GM12878 (cell line): ENCODE results near the gene SFXN5. TPM values are rescaled to one million over a fixed set of nuclear protein-coding genes. Genes with fewer than 3 reads are reported as not detected.

ENCODE experiments used
- ATAC-seq: fragments of 200-7000 bp; cut with Tn5 transposase; 3 replicates; pipeline ENCODE4 v1.9.1; 2020; ENCODE audit warnings: mild to moderate bottlenecking, moderate library complexity
- BruUV-seq: library from RNA; stranded (reverse); fragments of 400-500 nt; replicated peaks from 2 replicates; lab custom pipeline; 2021; lab: Mats Ljungman, UMichigan
- CTCF ChIA-PET: fragments of 300-600 bp; sonication (Branson Sonifier 250); formaldehyde crosslinking; extraction: SDS; loops from one replicate; lab custom pipeline; 2021; ENCODE audit warnings: inconsistent platforms; lab: Yijun Ruan, JAX
- POLR2A ChIA-PET: fragments of 350-600 bp; formaldehyde crosslinking; extraction: SDS; loops from one replicate; lab custom pipeline; 2021; ENCODE audit warnings: inconsistent platforms; lab: Charles Lee
- RAD21 ChIA-PET: fragments of 300-600 bp; sonication (Branson Sonifier 250); formaldehyde crosslinking; loops from one replicate; lab custom pipeline; 2023; ENCODE audit warnings: antibody characterized with exemption; ENCODE audit not compliant: unreplicated experiment; lab: Charles Lee
- SMC1A ChIA-PET: fragments of 300-600 bp; sonication (Branson Sonifier 250); formaldehyde crosslinking; loops from one replicate; lab custom pipeline; 2023; ENCODE audit not compliant: unreplicated experiment, uncharacterized antibody; lab: Charles Lee
- DNase-seq: peaks from one replicate; pipeline ENCODE4 v3.0.0-alpha.2; 2011; ENCODE audit warnings: low read depth, low spot score
- FAIRE-seq: peaks from 3 replicates; lab custom pipeline; 2011; peaks lifted over from hg19 to GRCh38; lab: Jason Lieb, UNC
- H2AFZ ChIP-seq: 2 replicates; pipeline ENCODE4 v1.6.0; 2011; ENCODE audit warnings: low read depth, low read length, control low read depth; ENCODE audit not compliant: control insufficient read depth
- H3K27ac ChIP-seq: 2 replicates; pipeline ENCODE4 v1.5.1; 2011; ENCODE audit warnings: control low read depth; ENCODE audit not compliant: control insufficient read depth, insufficient read depth
- H3K27me3 ChIP-seq, 2 experiments: replicated peaks in 1 of 2; 2 replicates each; pipeline versions ENCODE4 v1.6.0 to v1.6.1; 2011; ENCODE audit warnings: low read length in 1 of 2; ENCODE audit not compliant: control insufficient read depth in 2 of 2, insufficient read depth in 2 of 2
- H3K36me3 ChIP-seq, 2 experiments: 2 replicates each; pipeline ENCODE4 v1.5.1; 2011; ENCODE audit warnings: low read length in 1 of 2; ENCODE audit not compliant: control insufficient read depth in 2 of 2, insufficient read depth in 2 of 2
- H3K4me1 ChIP-seq: 2 replicates; pipeline ENCODE4 v1.6.1; 2011; ENCODE audit warnings: mild to moderate bottlenecking, low read length, moderate library complexity, mixed read lengths; ENCODE audit not compliant: control insufficient read depth, insufficient read depth
- H3K4me2 ChIP-seq: 2 replicates; pipeline ENCODE4 v1.6.0; 2011; ENCODE audit warnings: control low read depth; ENCODE audit not compliant: control insufficient read depth, insufficient read depth
- H3K4me3 ChIP-seq: fragments of 200-600 bp; sonication (generic); 2 replicates; pipeline ENCODE4 v1.5.1; 2016
- H3K79me2 ChIP-seq: 2 replicates; pipeline ENCODE4 v1.6.0; 2011; ENCODE audit warnings: low read length; ENCODE audit not compliant: control insufficient read depth, insufficient read depth
- H3K9ac ChIP-seq: 2 replicates; pipeline ENCODE4 v1.8.0; 2011; ENCODE audit warnings: low read length, control low read depth, mixed read lengths; ENCODE audit not compliant: control insufficient read depth, insufficient read depth
- H3K9me3 ChIP-seq: replicated peaks from 3 replicates; pipeline ENCODE4 v1.5.1; 2011; ENCODE audit warnings: mild to moderate bottlenecking, low read length; ENCODE audit not compliant: control insufficient read depth, insufficient read depth
- H4K20me1 ChIP-seq: 2 replicates; pipeline ENCODE4 v1.6.0; 2011; ENCODE audit not compliant: control insufficient read depth, insufficient read depth
- CEBPB ChIP-seq, 2 experiments: fragments of 150-350 bp in 1 of 2; IDR thresholded peaks; 2 replicates each; pipeline ENCODE4 v1.6.1; 2012 to 2014; ENCODE audit warnings: low read depth in 2 of 2, low read length in 2 of 2, borderline replicate concordance in 1 of 2, inconsistent platforms in 1 of 2
- E2F4 ChIP-seq: IDR thresholded peaks from 2 replicates; pipeline ENCODE4 v1.6.1; 2012; ENCODE audit warnings: low read depth, low read length, improper control_type of control experiment
- EGR1 ChIP-seq, 2 experiments: IDR thresholded peaks; 1 replicate in 1 of 2; 2 replicates in 1 of 2; pipeline ENCODE4 v1.6.1; 2011 to 2012; ENCODE audit warnings: low read depth in 2 of 2, low read length in 2 of 2, borderline replicate concordance in 1 of 2, mild to moderate bottlenecking in 1 of 2, moderate library complexity in 1 of 2
- IRF5 ChIP-seq: fragments of 450-650 bp; IDR thresholded peaks from 2 replicates; pipeline ENCODE4 v1.6.1; 2017; ENCODE audit warnings: borderline replicate concordance
- MEF2B ChIP-seq: fragments of 450-650 bp; IDR thresholded peaks from 2 replicates; pipeline ENCODE4 v1.6.1; 2018; ENCODE audit warnings: mild to moderate bottlenecking, moderate library complexity; ENCODE audit not compliant: partially characterized antibody, poor library complexity, severe bottlenecking
- MYC ChIP-seq: IDR thresholded peaks from 2 replicates; pipeline ENCODE4 v1.6.1; 2011; ENCODE audit warnings: mild to moderate bottlenecking, low read length, moderate library complexity, inconsistent platforms; ENCODE audit not compliant: insufficient read depth, insufficient replicate concordance, insufficient read length, severe bottlenecking
- SREBF1 ChIP-seq: IDR thresholded peaks from 2 replicates; pipeline ENCODE4 v1.6.1; 2012; ENCODE audit warnings: mild to moderate bottlenecking, low read length
- TARDBP ChIP-seq: IDR thresholded peaks from 2 replicates; pipeline ENCODE4 v1.6.1; 2016; ENCODE audit warnings: borderline replicate concordance
- WGBS: methylation state at CpG from one replicate; pipeline ENCODE4 v1.1.6; 2016; ENCODE audit warnings: low lambda C conversion rate; ENCODE audit not compliant: insufficient replicate concordance, insufficient coverage; ENCODE audit errors: missing lambda C conversion rate; 5-methylcytosine and 5-hydroxymethylcytosine counted together
- in situ Hi-C: fragments of 300-500 bp; cut with MboI; formaldehyde crosslinking; loops from 9 replicates; pipeline ENCODE4 v1.14.3; 2018; ENCODE audit warnings: mixed read lengths
- intact Hi-C: fragments of 100-400 bp; cut with micrococcal nuclease; formaldehyde crosslinking; loops from one replicate; pipeline ENCODE4 v1.14.2; 2022; ENCODE audit not compliant: unreplicated experiment
- polyA plus RNA-seq, 11 experiments: library from polyadenylated mRNA; depleted of rRNA in 4 of 11; unstranded in 6 of 11; stranded (reverse) in 5 of 11; fragments of >200 nt; fragmentation: Nextera tagmentation in 4 of 11; fragmentation: Illumina TruSeq in 1 of 11; extraction: Ambion mirVana in 4 of 11; extraction: Trizol in 1 of 11; gene quantifications; 1 replicate in 1 of 11; 2 replicates in 10 of 11; pipeline versions ENCODE4 v1.2.1 to v1.2.3, GENCODE V29; 2011 to 2016; ENCODE audit warnings: inconsistent platforms in 2 of 11, missing spikeins in 2 of 11, low read depth in 1 of 11
- total RNA-seq, 4 experiments: library from RNA; depleted of rRNA in 3 of 4; stranded (reverse); fragments of >200 nt in 3 of 4; fragmentation: Illumina TruSeq in 1 of 4; extraction: Trizol in 1 of 4; gene quantifications; 2 replicates each; pipeline versions ENCODE4 v1.2.1 to v1.2.3, GENCODE V29; 2013 to 2021

The SFXN5 gene
- total and polyA plus RNA-seq, 10 of the 15 experiments (the other 5 are each of a cell fraction or from before 2014, with no cell fraction given): 3.3 to 15.9 (median 11.2) TPM

GRCh38 chr2:72927619-72928550, 143.6 kb downstream of the SFXN5 start:
- no peaks in the 10 kb centered on the region for H3K36me3 ChIP-seq
- H3K4me1 ChIP-seq: no peaks in the 10 kb centered on the region
- TF ChIP-seq IRF5 (no peak), EGR1 (IDR thresholded peaks at IDR 0.05; ENCODE audit: borderline replicate concordance in 1 of 2, low read depth in 2 of 2, low read length in 2 of 2) (no peak), SREBF1 (no peak), E2F4 (no peak), MEF2B (no peak), MYC (no peak), TARDBP (no peak), CEBPB (IDR thresholded peaks at IDR 0.05; ENCODE audit: borderline replicate concordance in 1 of 2, low read depth in 2 of 2, low read length in 2 of 2) (no peak)
- H3K4me3 ChIP-seq: no peak overlapping the region
- no TSS peak for BruUV-seq
- FAIRE-seq (no peak), ATAC-seq (no peak), DNase-seq (no peak)
- peaks cover 7 to 13% of the 10 kb centered on the region in 2 experiments for H3K27me3 ChIP-seq
- intact Hi-C loops: no loop called here
- no peak overlapping the region for H3K27ac ChIP-seq
- ChIA-PET RAD21 (interaction anchor here (1.5 to 4.6 kb wide), 2 partner anchors 11 to 34 kb away, joined by 5 to 30 read pairs; partner anchors contain the start of gene EMX1), SMC1A (interaction anchor here (0.6 to 3.8 kb wide), 6 partner anchors 12 to 47 kb away, joined by 3 to 23 read pairs (median 11); partner anchors contain the start of gene EMX1), CTCF (interaction anchor here (1.2 to 9.4 kb wide), 4 partner anchors 13 to 284 kb away, joined by 3 to 105 read pairs (median 5); no protein-coding TSS in a partner anchor), POLR2A (no interaction called here)
- no peaks in the 10 kb centered on the region for H3K9me3 ChIP-seq
- H3K4me2 ChIP-seq: no peak overlapping the region
- in situ Hi-C loops: no loop called here
- no peaks in the 10 kb centered on the region for H3K79me2 ChIP-seq
- H4K20me1 ChIP-seq: no peaks in the 10 kb centered on the region; the same call in 1 of the 2 replicates
- no peak overlapping the region for H3K9ac ChIP-seq
- no peak overlapping the region for H2AFZ ChIP-seq
- 30% methylated on average over 8 of the region's 8 CpGs for WGBS
